ENCODE measurements around the gene COX7A2. TPM values are rescaled to one million over a fixed set of nuclear protein-coding genes. Genes with fewer than 3 reads are reported as not detected.

COX7A2 gene
- total RNA-seq, 1 donor from 2014 or later: 346 TPM

GRCh38 chr6:75211920-75212590, 31.5 kb downstream of the COX7A2 start:
- DNase-seq (ENCODE audit: low read depth, low spot score): no peak
- peaks cover 32% of the 10 kb centered on the region for H3K27me3 Mint-ChIP-seq (ENCODE audit: low read depth)
- no peak overlapping the region for H3K27ac Mint-ChIP-seq (ENCODE audit: unreplicated experiment)
- no peaks in the 10 kb centered on the region for H3K9me3 Mint-ChIP-seq
- no peak overlapping the region for H3K4me3 Mint-ChIP-seq
- H3K4me1 Mint-ChIP-seq: peaks cover 29% of the 10 kb centered on the region
- H3K36me3 Mint-ChIP-seq (ENCODE audit: low read depth): no peaks in the 10 kb centered on the region
- no peak for TF ChIP-seq CTCF (conservative IDR thresholded peaks at IDR 0.05)

- peak; percentile 64 for DNase-seq (ENCODE audit: low read depth, low spot score)
- no peak overlapping the region for H3K4me3 Mint-ChIP-seq
Measured at GRCh38 chr6:75210885-75211739, 32.5 kb downstream of the COX7A2 start.

GRCh38 chr6:75209184-75209723, 34.3 kb downstream of the COX7A2 start:
- H3K27ac Mint-ChIP-seq (ENCODE audit: unreplicated experiment): no peak overlapping the region
- TF ChIP-seq CTCF (conservative IDR thresholded peaks at IDR 0.05): peak; percentile 10
- H3K36me3 Mint-ChIP-seq (ENCODE audit: low read depth): no peaks in the 10 kb centered on the region
- peaks cover 60% of the 10 kb centered on the region for H3K27me3 Mint-ChIP-seq (ENCODE audit: low read depth)
- peaks cover 50% of the 10 kb centered on the region for H3K4me1 Mint-ChIP-seq
- H3K9me3 Mint-ChIP-seq: no peaks in the 10 kb centered on the region
- DNase-seq (ENCODE audit: low read depth, low spot score): no peak
- peak overlapping the region; percentile 75 for H3K4me3 Mint-ChIP-seq

More at GRCh38 chr6:75210885-75211739, 32.5 kb downstream of the COX7A2 start:
- TF ChIP-seq CTCF (conservative IDR thresholded peaks at IDR 0.05): peak; percentile 85
- H3K9me3 Mint-ChIP-seq: no peaks in the 10 kb centered on the region
- no peak overlapping the region for H3K27ac Mint-ChIP-seq (ENCODE audit: unreplicated experiment)
- peaks cover 41% of the 10 kb centered on the region for H3K27me3 Mint-ChIP-seq (ENCODE audit: low read depth)
- H3K36me3 Mint-ChIP-seq (ENCODE audit: low read depth): no peaks in the 10 kb centered on the region
- peaks cover 37% of the 10 kb centered on the region for H3K4me1 Mint-ChIP-seq

GRCh38 chr6:75208298-75209183, 35.1 kb downstream of the COX7A2 start:
- Mint-ChIP-seq H3K27ac (ENCODE audit: unreplicated experiment) (no peak overlapping the region), H3K36me3 (ENCODE audit: low read depth) (no peaks in the 10 kb centered on the region), H3K4me3 (peak overlapping the region; percentile 75), H3K4me1 (peaks cover 57% of the 10 kb centered on the region), H3K27me3 (ENCODE audit: low read depth) (peaks cover 67% of the 10 kb centered on the region), H3K9me3 (no peaks in the 10 kb centered on the region)
- peak; percentile 95 for DNase-seq (ENCODE audit: low read depth, low spot score)
- peak; percentile 97 for TF ChIP-seq CTCF (conservative IDR thresholded peaks at IDR 0.05)

Measured in neural crest cell (in vitro differentiated cells).